ENCODE results near the gene GRIP2. TPM values are rescaled to one million over a fixed set of nuclear protein-coding genes. Genes with fewer than 3 reads are reported as not detected.

The GRIP2 gene
- total RNA-seq (2011; cell fraction: chromatin; rRNA removed; ENCODE audit: low replicate concordance), result not detected in 2 replicates
- under 0.01 TPM in 1 of 2 replicates, not detected in the other for total RNA-seq (2011; cell fraction: nucleolus; rRNA removed)
- total RNA-seq (2011; cell fraction: nucleoplasm; rRNA removed), result 0.07 TPM in 1 of 2 replicates, not detected in the other
- total RNA-seq (2014; rRNA removed), result not detected in 2 replicates
- total RNA-seq (2014; rRNA removed; fragmentation: Illumina TruSeq; extraction: Trizol), result not detected in 2 replicates
- not detected in 2 replicates for total RNA-seq (2015; rRNA removed; fragmentation: Illumina TruSeq; extraction: Trizol)
- not detected in 2 replicates for total RNA-seq (2021)
- not detected in 2 replicates for polyA plus RNA-seq (2011; rRNA removed)
- polyA plus RNA-seq (2011; cell fraction: cytosol; rRNA removed), result 0.04 TPM in 1 of 2 replicates, not detected in the other
- polyA plus RNA-seq (2011; cell fraction: nucleus; rRNA removed), result 0.03 and 0.06 TPM in 2 replicates
- polyA plus RNA-seq (2012), result 0.04 and 0.06 TPM in 2 replicates
- not detected in 2 replicates for polyA plus RNA-seq (2014; fragmentation: Illumina TruSeq; extraction: Trizol)
- polyA plus RNA-seq (2014; fragmentation: Nextera tagmentation; extraction: Ambion mirVana), result under 1 TPM; 0.01 TPM
- polyA plus RNA-seq (2014; rRNA removed), result 0.03 TPM in 1 of 2 replicates, not detected in the other
- not detected in 2 replicates for polyA minus RNA-seq (2011; rRNA and poly(A)+ RNA removed)
- polyA minus RNA-seq (2011; cell fraction: cytosol; rRNA and poly(A)+ RNA removed), result not detected in 2 replicates
- polyA minus RNA-seq (2011; cell fraction: nucleus; rRNA and poly(A)+ RNA removed), result not detected in 2 replicates
- Bru-seq, nascent RNA, result percentile 3 among the genes with signal in this experiment
- BruChase-seq, experiment 1, labeled RNA remaining after a 2-hour chase, result not detected
- BruChase-seq, experiment 2, labeled RNA remaining after a 6-hour chase, result not detected
- long read RNA-seq, experiment 1, result 0 reads
- long read RNA-seq, experiment 2, result 0 reads
- long read RNA-seq, experiment 3, result 0 reads

DNA sequence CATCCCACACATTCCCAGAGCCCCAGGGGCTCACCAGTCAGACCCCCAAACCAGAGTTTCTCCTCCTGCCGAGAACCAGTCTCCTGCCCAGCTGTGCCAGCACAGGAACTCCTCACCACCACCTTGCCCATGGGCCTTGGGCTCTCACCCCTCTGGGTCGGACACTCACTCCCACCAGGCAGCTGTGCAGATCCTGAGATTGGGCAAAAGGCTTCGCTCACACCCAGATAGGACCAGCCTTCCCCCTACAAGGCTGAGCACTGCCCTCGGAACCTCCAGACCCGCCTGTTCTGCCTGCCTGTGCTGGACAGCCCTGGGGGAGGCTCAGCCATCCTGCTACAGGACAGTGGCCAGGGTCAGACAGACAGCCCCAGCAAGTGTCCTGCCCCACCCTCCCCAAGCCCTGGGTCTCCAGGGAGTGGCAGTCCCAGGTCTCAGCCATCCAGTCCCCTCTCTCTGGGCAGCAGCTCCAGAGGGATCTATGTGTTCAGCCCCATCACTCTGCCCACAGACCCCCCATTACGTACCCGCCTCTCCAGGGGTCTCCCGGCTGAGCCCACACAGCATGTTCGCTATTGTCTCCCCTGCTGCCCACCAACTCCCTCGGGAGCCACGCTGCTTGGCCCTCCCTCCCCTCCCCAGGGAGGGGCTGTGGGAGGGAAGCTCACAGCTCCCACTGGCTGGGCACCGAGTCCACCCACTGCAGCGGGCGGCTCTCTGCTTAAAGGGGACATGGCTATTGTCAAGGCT lies at the start of gene GRIP2:
TSS of gene GRIP2 (minus strand) at position 601 of the 750 bp plus-strand sequence. CDS start at position 567, 34 bp downstream.
- H3K4me1 ChIP-seq (replicated peaks in 1 of 2; ENCODE audit: control insufficient read depth in 2 of 2, insufficient read depth in 2 of 2, low read length in 2 of 2), result peaks cover 0 to 19% of the 10 kb centered on the region in 2 experiments; a peak in 2 of 5 replicates
- ChIA-PET POLR2A (interaction anchor here (1.2 to 2.6 kb wide), 2 partner anchors 9 to 112 kb away, joined by 3 to 17 read pairs; partner anchors contain the start of gene CCDC174), CTCF (ENCODE audit: low intra/inter-chr PET ratio) (no interaction called here)
- H3K79me2 ChIP-seq (ENCODE audit: control insufficient read depth, insufficient read depth, low read length), result no peaks in the 10 kb centered on the region
- H4K20me1 ChIP-seq (replicated peaks; ENCODE audit: control insufficient read depth, insufficient read depth, low read length), result no peaks in the 10 kb centered on the region
- H2AFZ ChIP-seq (ENCODE audit: low read depth, low read length), result no peak within 1 kb of the TSS
- BruUV-seq (replicated peaks), result no TSS peak
- H3K9me3 ChIP-seq (replicated peaks; ENCODE audit: control insufficient read depth, insufficient read depth, low read depth, low read length), result no peaks in the 10 kb centered on the region
- intact Hi-C loops (cut with micrococcal nuclease) (no loop called here), in situ Hi-C loops (cut with MboI) (no loop called here)
- peaks cover 2 to 39% of the 10 kb centered on the region in 2 experiments; a peak in 3 of 5 replicates for H3K27me3 ChIP-seq (ENCODE audit: control insufficient read depth in 2 of 2, insufficient read depth in 2 of 2, low read length in 2 of 2)
- TF ChIP-seq MYNN (IDR thresholded peaks at IDR 0.05), result no peak
- no peak for TF ChIP-seq MYNN (CRISPR knock-in tag; IDR thresholded peaks at IDR 0.05)
- TF ChIP-seq OTX1 (CRISPR knock-in tag; IDR thresholded peaks at IDR 0.05), result no peak
- H3K9me1 ChIP-seq (ENCODE audit: control insufficient read depth, insufficient read depth, low read length), result no peaks in the 10 kb centered on the region
- no peak for DNase-seq (ENCODE audit: extremely low read depth in 1 of 4, low spot score in 3 of 4)
- no peak within 1 kb of the TSS for H3K4me2 ChIP-seq (ENCODE audit: insufficient read depth, low read length)
- ATAC-seq, result peak; percentile 11; the same call in 2 of the 3 replicates
- 6% methylated on average over 12 of the region's 14 CpGs for WGBS (ENCODE audit: insufficient coverage, low coverage, missing lambda C conversion rate)
- no peaks in the 10 kb centered on the region for H3K36me3 ChIP-seq (ENCODE audit: control insufficient read depth, insufficient read depth, low read length)
- no peak within 1 kb of the TSS for H3K4me3 ChIP-seq
- no peak for FAIRE-seq
- H3K27ac ChIP-seq (ENCODE audit: extremely low read depth, low read depth, low read length), result no peak within 1 kb of the TSS
- peak within 1 kb of the TSS in 1 of 2 experiments; percentile 32; a peak in 1 of 4 replicates for H3K9ac ChIP-seq (ENCODE audit: insufficient read depth in 1 of 2, low read depth in 2 of 2, low read length in 2 of 2)

All from K562 (cell line).